GM23338 (cell line): Measurements from ENCODE around the gene IMPDH1. TPM values are rescaled to one million over a fixed set of nuclear protein-coding genes. Genes with fewer than 3 reads are reported as not detected.

Source experiments
- ATAC-seq: fragments of 200-7000 bp; cut with Tn5 transposase; 3 replicates; pipeline ENCODE4 v1.9.1; 2020
- DNase-seq: peaks from one replicate; pipeline ENCODE4 v3.0.0-alpha.2; 2015; ENCODE audit warnings: low spot score
- H2AFZ ChIP-seq: fragments of 200-600 bp; sonication (generic); 2 replicates; pipeline ENCODE4 v1.8.0; 2016; ENCODE audit warnings: antibody characterized with exemption, mild to moderate bottlenecking, moderate library complexity
- H3F3A ChIP-seq: fragments of 200-600 bp; sonication (generic); replicated peaks from 2 replicates; pipeline ENCODE4 v1.8.0; 2017; ENCODE audit warnings: antibody characterized with exemption, mixed run types, low read depth
- H3K27ac ChIP-seq: fragments of 200-600 bp; sonication (generic); 2 replicates; pipeline ENCODE4 v1.6.1; 2016; ENCODE audit warnings: low read depth
- H3K27me3 ChIP-seq: fragments of 200-600 bp; sonication (generic); 2 replicates; pipeline ENCODE4 v1.8.0; 2016; ENCODE audit warnings: mild to moderate bottlenecking, mixed run types, moderate library complexity; ENCODE audit not compliant: insufficient read depth
- H3K36me3 ChIP-seq: fragments of 200-600 bp; sonication (generic); 2 replicates; pipeline ENCODE4 v1.8.0; 2016; ENCODE audit warnings: mild to moderate bottlenecking; ENCODE audit not compliant: insufficient read depth
- H3K4me1 ChIP-seq: fragments of 200-600 bp; sonication (generic); 2 replicates; pipeline ENCODE4 v1.8.0; 2016; ENCODE audit warnings: mild to moderate bottlenecking, moderate library complexity; ENCODE audit not compliant: insufficient read depth
- H3K4me2 ChIP-seq: fragments of 200-600 bp; sonication (generic); 2 replicates; pipeline ENCODE4 v1.7.1; 2017; ENCODE audit warnings: mixed run types
- H3K4me3 ChIP-seq: fragments of 200-600 bp; sonication (generic); 2 replicates; pipeline ENCODE4 v1.6.1; 2016; ENCODE audit warnings: mixed run types
- H3K79me2 ChIP-seq: fragments of 200-600 bp; sonication (generic); replicated peaks from 2 replicates; pipeline ENCODE4 v1.8.0; 2017; ENCODE audit warnings: mild to moderate bottlenecking; ENCODE audit not compliant: insufficient read depth
- H3K9me2 ChIP-seq: fragments of 200-600 bp; sonication (generic); 2 replicates; pipeline ENCODE4 v1.8.0; 2017; ENCODE audit not compliant: insufficient read depth
- H4K20me1 ChIP-seq: fragments of 200-600 bp; sonication (generic); replicated peaks from 2 replicates; pipeline ENCODE4 v1.8.0; 2017; ENCODE audit warnings: mild to moderate bottlenecking; ENCODE audit not compliant: insufficient read depth
- H3K27ac Mint-ChIP-seq: 2 replicates; pipeline ENCODE4 v1.8.0; 2020; ENCODE audit warnings: inconsistent platforms, mild to moderate bottlenecking, moderate library complexity, mixed read lengths
- H3K27me3 Mint-ChIP-seq: 3 replicates; pipeline ENCODE4 v1.8.0; 2022; ENCODE audit warnings: low read depth, mild to moderate bottlenecking, moderate library complexity, mixed read lengths, inconsistent platforms; ENCODE audit not compliant: insufficient read depth, poor library complexity
- H3K36me3 Mint-ChIP-seq: 3 replicates; pipeline ENCODE4 v1.8.0; 2021; ENCODE audit warnings: low read depth, mild to moderate bottlenecking, inconsistent platforms, moderate library complexity, mixed read lengths
- H3K4me1 Mint-ChIP-seq: 3 replicates; pipeline ENCODE4 v1.8.0; 2020; ENCODE audit warnings: mild to moderate bottlenecking, inconsistent platforms, mixed read lengths
- H3K4me3 Mint-ChIP-seq: 3 replicates; pipeline ENCODE4 v1.8.0; 2021; ENCODE audit warnings: moderate library complexity, mild to moderate bottlenecking, inconsistent platforms, mixed read lengths
- H3K9me3 Mint-ChIP-seq: 3 replicates; pipeline ENCODE4 v1.8.0; 2020; ENCODE audit warnings: moderate library complexity, mild to moderate bottlenecking, inconsistent platforms, mixed read lengths
- CREB1 ChIP-seq: fragments of 250-450 bp; sonication (Bioruptor Pico); IDR thresholded peaks from 2 replicates; pipeline ENCODE4 v1.5.0; 2020; ENCODE audit warnings: low read depth, mild to moderate bottlenecking, moderate library complexity
- EZH2 ChIP-seq: fragments of 200-600 bp; sonication (generic); IDR thresholded peaks from one replicate; pipeline ENCODE4 v1.8.0; 2017; ENCODE audit warnings: antibody characterized with exemption, mild to moderate bottlenecking, low read depth; ENCODE audit not compliant: unreplicated experiment
- EZH2phosphoT487 ChIP-seq: fragments of 200-600 bp; sonication (generic); IDR thresholded peaks from one replicate; pipeline ENCODE4 v1.8.1; 2018; ENCODE audit warnings: antibody characterized with exemption; ENCODE audit not compliant: unreplicated experiment
- JUNB ChIP-seq: IDR thresholded peaks from one replicate; pipeline ENCODE4 v1.6.1; 2016; ENCODE audit warnings: antibody characterized with exemption; ENCODE audit not compliant: unreplicated experiment
- NANOG ChIP-seq: IDR thresholded peaks from 2 replicates; pipeline ENCODE4 v1.6.1; 2016; ENCODE audit warnings: antibody characterized with exemption, borderline replicate concordance
- POLR2AphosphoS5 ChIP-seq: IDR thresholded peaks from 2 replicates; pipeline ENCODE4 v1.6.1; 2016; ENCODE audit warnings: antibody characterized with exemption, low read depth
- STAT1 ChIP-seq: IDR thresholded peaks from one replicate; pipeline ENCODE4 v1.6.1; 2016; ENCODE audit warnings: antibody characterized with exemption; ENCODE audit not compliant: unreplicated experiment
- ZNF114 ChIP-seq: fragments of 250-450 bp; sonication (Bioruptor Pico); IDR thresholded peaks from 2 replicates; pipeline ENCODE4 v1.5.0; 2020; ENCODE audit warnings: mild to moderate bottlenecking, moderate library complexity
- ZNF331 ChIP-seq: fragments of 250-450 bp; sonication (Bioruptor Pico); IDR thresholded peaks from 2 replicates; pipeline ENCODE4 v1.5.0; 2020; ENCODE audit warnings: low read depth, mild to moderate bottlenecking, moderate library complexity
- polyA plus RNA-seq: library from polyadenylated mRNA; unstranded; fragments of >200 nt; fragmentation: Nextera tagmentation; extraction: Ambion mirVana; gene quantifications from 2 replicates; pipeline ENCODE4 v1.2.1, GENCODE V29; 2016
- total RNA-seq: library from RNA; depleted of rRNA; stranded (reverse); fragments of >200 nt; shearing (Covaris generic); gene quantifications from 2 replicates; pipeline ENCODE4 v1.2.3, GENCODE V29; 2014
- TF ChIP-seq, protein P1 (sequence below): IDR thresholded peaks from one replicate; pipeline ENCODE4 v1.6.1; 2018; ENCODE audit warnings: antibody characterized with exemption; ENCODE audit not compliant: unreplicated experiment
- TF ChIP-seq, protein P2 (sequence below), 2 experiments: fragments of 200-600 bp in 1 of 2; sonication (generic) in 1 of 2; conservative IDR thresholded peaks; 2 replicates each; pipeline versions ENCODE4 v1.5.1 to v1.6.1; 2016 to 2017; ENCODE audit warnings: antibody characterized with exemption in 2 of 2, low read depth in 2 of 2, mild to moderate bottlenecking in 2 of 2, moderate library complexity in 1 of 2
- TF ChIP-seq, protein P3 (sequence below): IDR thresholded peaks from 2 replicates; pipeline ENCODE4 v1.6.1; 2016; ENCODE audit warnings: antibody characterized with exemption

IMPDH1 gene
- total and polyA plus RNA-seq, 2 experiments from 2014 or later = 16.4 to 48.3 TPM

GRCh38 chr7:128407751-128408708 is 1.8 kb downstream of the IMPDH1 start (continued):
- TF ChIP-seq CREB1 (CRISPR knock-in tag) = no peak
- TF ChIP-seq JUNB = no peak
- no peak for TF ChIP-seq ZNF331 (CRISPR knock-in tag)
- no peak for TF ChIP-seq EZH2phosphoT487
- TF ChIP-seq STAT1 = no peak
- no peak for TF ChIP-seq ZNF114 (CRISPR knock-in tag)
- TF ChIP-seq, protein P1, sequence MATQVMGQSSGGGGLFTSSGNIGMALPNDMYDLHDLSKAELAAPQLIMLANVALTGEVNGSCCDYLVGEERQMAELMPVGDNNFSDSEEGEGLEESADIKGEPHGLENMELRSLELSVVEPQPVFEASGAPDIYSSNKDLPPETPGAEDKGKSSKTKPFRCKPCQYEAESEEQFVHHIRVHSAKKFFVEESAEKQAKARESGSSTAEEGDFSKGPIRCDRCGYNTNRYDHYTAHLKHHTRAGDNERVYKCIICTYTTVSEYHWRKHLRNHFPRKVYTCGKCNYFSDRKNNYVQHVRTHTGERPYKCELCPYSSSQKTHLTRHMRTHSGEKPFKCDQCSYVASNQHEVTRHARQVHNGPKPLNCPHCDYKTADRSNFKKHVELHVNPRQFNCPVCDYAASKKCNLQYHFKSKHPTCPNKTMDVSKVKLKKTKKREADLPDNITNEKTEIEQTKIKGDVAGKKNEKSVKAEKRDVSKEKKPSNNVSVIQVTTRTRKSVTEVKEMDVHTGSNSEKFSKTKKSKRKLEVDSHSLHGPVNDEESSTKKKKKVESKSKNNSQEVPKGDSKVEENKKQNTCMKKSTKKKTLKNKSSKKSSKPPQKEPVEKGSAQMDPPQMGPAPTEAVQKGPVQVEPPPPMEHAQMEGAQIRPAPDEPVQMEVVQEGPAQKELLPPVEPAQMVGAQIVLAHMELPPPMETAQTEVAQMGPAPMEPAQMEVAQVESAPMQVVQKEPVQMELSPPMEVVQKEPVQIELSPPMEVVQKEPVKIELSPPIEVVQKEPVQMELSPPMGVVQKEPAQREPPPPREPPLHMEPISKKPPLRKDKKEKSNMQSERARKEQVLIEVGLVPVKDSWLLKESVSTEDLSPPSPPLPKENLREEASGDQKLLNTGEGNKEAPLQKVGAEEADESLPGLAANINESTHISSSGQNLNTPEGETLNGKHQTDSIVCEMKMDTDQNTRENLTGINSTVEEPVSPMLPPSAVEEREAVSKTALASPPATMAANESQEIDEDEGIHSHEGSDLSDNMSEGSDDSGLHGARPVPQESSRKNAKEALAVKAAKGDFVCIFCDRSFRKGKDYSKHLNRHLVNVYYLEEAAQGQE = no peak
- TF ChIP-seq NANOG = no peak
- TF ChIP-seq, protein P2, sequence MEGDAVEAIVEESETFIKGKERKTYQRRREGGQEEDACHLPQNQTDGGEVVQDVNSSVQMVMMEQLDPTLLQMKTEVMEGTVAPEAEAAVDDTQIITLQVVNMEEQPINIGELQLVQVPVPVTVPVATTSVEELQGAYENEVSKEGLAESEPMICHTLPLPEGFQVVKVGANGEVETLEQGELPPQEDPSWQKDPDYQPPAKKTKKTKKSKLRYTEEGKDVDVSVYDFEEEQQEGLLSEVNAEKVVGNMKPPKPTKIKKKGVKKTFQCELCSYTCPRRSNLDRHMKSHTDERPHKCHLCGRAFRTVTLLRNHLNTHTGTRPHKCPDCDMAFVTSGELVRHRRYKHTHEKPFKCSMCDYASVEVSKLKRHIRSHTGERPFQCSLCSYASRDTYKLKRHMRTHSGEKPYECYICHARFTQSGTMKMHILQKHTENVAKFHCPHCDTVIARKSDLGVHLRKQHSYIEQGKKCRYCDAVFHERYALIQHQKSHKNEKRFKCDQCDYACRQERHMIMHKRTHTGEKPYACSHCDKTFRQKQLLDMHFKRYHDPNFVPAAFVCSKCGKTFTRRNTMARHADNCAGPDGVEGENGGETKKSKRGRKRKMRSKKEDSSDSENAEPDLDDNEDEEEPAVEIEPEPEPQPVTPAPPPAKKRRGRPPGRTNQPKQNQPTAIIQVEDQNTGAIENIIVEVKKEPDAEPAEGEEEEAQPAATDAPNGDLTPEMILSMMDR (conservative IDR thresholded peaks at IDR 0.05; ENCODE audit: low read depth in 2 of 2) = no peak
- TF ChIP-seq POLR2AphosphoS5 = no peak
- TF ChIP-seq, protein P3, sequence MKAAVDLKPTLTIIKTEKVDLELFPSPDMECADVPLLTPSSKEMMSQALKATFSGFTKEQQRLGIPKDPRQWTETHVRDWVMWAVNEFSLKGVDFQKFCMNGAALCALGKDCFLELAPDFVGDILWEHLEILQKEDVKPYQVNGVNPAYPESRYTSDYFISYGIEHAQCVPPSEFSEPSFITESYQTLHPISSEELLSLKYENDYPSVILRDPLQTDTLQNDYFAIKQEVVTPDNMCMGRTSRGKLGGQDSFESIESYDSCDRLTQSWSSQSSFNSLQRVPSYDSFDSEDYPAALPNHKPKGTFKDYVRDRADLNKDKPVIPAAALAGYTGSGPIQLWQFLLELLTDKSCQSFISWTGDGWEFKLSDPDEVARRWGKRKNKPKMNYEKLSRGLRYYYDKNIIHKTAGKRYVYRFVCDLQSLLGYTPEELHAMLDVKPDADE = no peak
- no peak for TF ChIP-seq EZH2

GRCh38 chr7:128407233-128407589 is 2.6 kb downstream of the IMPDH1 start:
- ATAC-seq (no peak), DNase-seq (no peak)
- no peaks in the 10 kb centered on the region for H3K9me2 ChIP-seq
- peaks cover 4% of the 10 kb centered on the region; the same call in 1 of the 2 replicates for H3F3A ChIP-seq
- H3K27me3 ChIP-seq = peaks cover 81% of the 10 kb centered on the region
- no peak overlapping the region for H3K27ac ChIP-seq
- H4K20me1 ChIP-seq = no peaks in the 10 kb centered on the region; the same call in 1 of the 2 replicates
- Mint-ChIP-seq H3K27me3 (peaks cover 60% of the 10 kb centered on the region), H3K27ac (no peak overlapping the region), H3K4me1 (peaks cover 44% of the 10 kb centered on the region), H3K4me3 (no peak overlapping the region), H3K36me3 (no peaks in the 10 kb centered on the region), H3K9me3 (peaks cover 3% of the 10 kb centered on the region; the same call in 1 of the 3 replicates)
- H3K79me2 ChIP-seq = no peaks in the 10 kb centered on the region
- peaks cover 30% of the 10 kb centered on the region for H3K4me1 ChIP-seq
- H3K4me3 ChIP-seq = no peak overlapping the region
- H3K36me3 ChIP-seq = no peaks in the 10 kb centered on the region
- no peak overlapping the region for H2AFZ ChIP-seq
- no peak for TF ChIP-seq ZNF114 (CRISPR knock-in tag)
- H3K4me2 ChIP-seq = no peak overlapping the region
